CD14-positive monocyte (primary cell): Measurements from ENCODE around the gene ULK3. TPM values are rescaled to one million over a fixed set of nuclear protein-coding genes. Genes with fewer than 3 reads are reported as not detected.
"Not testable (repeated sequence)": the region's sequence is repeated elsewhere in the genome, so short reads cannot be mapped to it uniquely, and the experiment has no call there.

ENCODE experiments used
- DNase-seq, 3 donors: peaks; one replicate each; pipeline ENCODE4 v3.0.0-alpha.2; 2011 to 2022
- H2AFZ ChIP-seq: 2 replicates; pipeline ENCODE4 v1.6.0; 2012; ENCODE audit warnings: mild to moderate bottlenecking, low read depth, low read length, inconsistent platforms; ENCODE audit not compliant: insufficient read depth, poor library complexity, severe bottlenecking
- H3K27ac ChIP-seq, 2 donors: 1 replicate in 1 of 2; 2 replicates in 1 of 2; pipeline ENCODE4 v1.5.1; 2012 to 2013; ENCODE audit warnings: low read length in 2 of 2, control low read depth in 1 of 2, inconsistent platforms in 1 of 2, low read depth in 1 of 2, mild to moderate bottlenecking in 1 of 2
- H3K27me3 ChIP-seq, 2 donors: one replicate each; pipeline versions ENCODE4 v1.6.0 to v1.6.1; 2011 to 2013; ENCODE audit warnings: low read length in 2 of 2; ENCODE audit not compliant: control insufficient read depth in 2 of 2, insufficient read depth in 2 of 2
- H3K36me3 ChIP-seq, 2 donors: replicated peaks in 1 of 2; 1 replicate in 1 of 2; 2 replicates in 1 of 2; pipeline versions ENCODE4 v1.5.1 to v1.6.1; 2012 to 2013; ENCODE audit warnings: low read length in 2 of 2, control low read depth in 1 of 2, inconsistent platforms in 1 of 2, mild to moderate bottlenecking in 1 of 2; ENCODE audit not compliant: insufficient read depth in 2 of 2, control insufficient read depth in 1 of 2
- H3K4me1 ChIP-seq, 2 donors: 1 replicate in 1 of 2; 2 replicates in 1 of 2; pipeline versions ENCODE4 v1.5.1 to v1.6.1; 2012 to 2013; ENCODE audit warnings: low read length in 2 of 2, control low read depth in 1 of 2, inconsistent platforms in 1 of 2, mild to moderate bottlenecking in 1 of 2, moderate library complexity in 1 of 2; ENCODE audit not compliant: insufficient read depth in 2 of 2, control insufficient read depth in 1 of 2
- H3K4me2 ChIP-seq: replicated peaks from 2 replicates; pipeline ENCODE3; 2012; ENCODE audit warnings: low read length, moderate library complexity, mild to moderate bottlenecking; ENCODE audit not compliant: poor library complexity, severe bottlenecking; ENCODE audit errors: extremely low read depth
- H3K4me3 ChIP-seq, 3 experiments: fragments of 200-600 bp in 1 of 3; sonication (generic) in 1 of 3; replicated peaks in 1 of 3; 1 replicate in 2 of 3; 2 replicates in 1 of 3; pipeline ENCODE4 v1.5.1; 2011 to 2013; ENCODE audit warnings: low read length in 3 of 3, mild to moderate bottlenecking in 3 of 3, control low read depth in 2 of 3, low read depth in 2 of 3, inconsistent platforms in 1 of 3, moderate library complexity in 1 of 3
- H3K79me2 ChIP-seq: 2 replicates; pipeline ENCODE4 v1.6.0; 2012; ENCODE audit warnings: mild to moderate bottlenecking, control low read depth, inconsistent platforms, low read length, moderate library complexity; ENCODE audit not compliant: insufficient read depth
- H3K9ac ChIP-seq: 2 replicates; pipeline ENCODE4 v1.6.0; 2017; ENCODE audit warnings: low read length, mild to moderate bottlenecking; ENCODE audit not compliant: insufficient read depth, poor library complexity, severe bottlenecking
- H3K9me3 ChIP-seq, 2 donors: replicated peaks in 1 of 2; 1 replicate in 1 of 2; 2 replicates in 1 of 2; pipeline versions ENCODE4 v1.5.1 to v1.6.1; 2012 to 2013; ENCODE audit warnings: low read length in 2 of 2, control low read depth in 1 of 2; ENCODE audit not compliant: control insufficient read depth in 1 of 2, insufficient read depth in 1 of 2
- H4K20me1 ChIP-seq: 2 replicates; pipeline ENCODE4 v1.6.0; 2012; ENCODE audit warnings: mild to moderate bottlenecking, low read length, control low read depth, moderate library complexity; ENCODE audit not compliant: insufficient read depth
- H3K27ac Mint-ChIP-seq, 7 donors: one replicate each; pipeline ENCODE4 v1.8.0; 2020; ENCODE audit warnings: mild to moderate bottlenecking in 7 of 7, mixed read lengths in 7 of 7, moderate library complexity in 6 of 7, inconsistent platforms in 2 of 7
- H3K27me3 Mint-ChIP-seq, 3 donors: one replicate each; pipeline ENCODE4 v1.8.0; 2021 to 2022; ENCODE audit warnings: low read depth in 3 of 3, mild to moderate bottlenecking in 3 of 3, mixed read lengths in 3 of 3, moderate library complexity in 3 of 3, inconsistent platforms in 1 of 3
- H3K36me3 Mint-ChIP-seq, 2 donors: one replicate each; pipeline ENCODE4 v1.8.0; 2020; ENCODE audit warnings: mixed read lengths in 2 of 2, inconsistent platforms in 1 of 2, mild to moderate bottlenecking in 1 of 2
- H3K4me1 Mint-ChIP-seq: one replicate; pipeline ENCODE4 v1.8.0; 2020; ENCODE audit warnings: mild to moderate bottlenecking, mixed read lengths
- H3K4me3 Mint-ChIP-seq, 2 donors: one replicate each; pipeline ENCODE4 v1.8.0; 2020; ENCODE audit warnings: mild to moderate bottlenecking in 2 of 2, mixed read lengths in 2 of 2, moderate library complexity in 1 of 2
- H3K9me3 Mint-ChIP-seq, 7 donors: one replicate each; pipeline ENCODE4 v1.8.0; 2020 to 2022; ENCODE audit warnings: mixed read lengths in 7 of 7, mild to moderate bottlenecking in 6 of 7, moderate library complexity in 6 of 7, inconsistent platforms in 2 of 7
- CTCF ChIP-seq: fragments of 200-600 bp; IDR thresholded peaks from one replicate; pipeline ENCODE4 v1.8.0; 2022; ENCODE audit warnings: antibody characterized with exemption, mild to moderate bottlenecking
- WGBS: methylation state at CpG from one replicate; pipeline ENCODE4 v1.1.5; 2013; ENCODE audit warnings: missing lambda C conversion rate; ENCODE audit not compliant: insufficient coverage; 5-methylcytosine and 5-hydroxymethylcytosine counted together
- intact Hi-C, 2 donors: fragments of 100-400 bp; cut with micrococcal nuclease; formaldehyde crosslinking; loops; one replicate each; pipeline versions ENCODE4 v1.15.0 to v1.15.1; 2023
- polyA plus RNA-seq, 3 donors: library from polyadenylated mRNA; depleted of rRNA in 1 of 3; unstranded in 2 of 3; stranded (reverse) in 1 of 3; fragments of 300-500 nt in 2 of 3; fragments of >200 nt in 1 of 3; fragmentation: Illumina TruSeq in 2 of 3; gene quantifications; 1 replicate in 2 of 3; 2 replicates in 1 of 3; pipeline ENCODE4 v1.2.3, GENCODE V29; 2012 to 2021

The ULK3 gene
- polyA plus RNA-seq, 3 donors = 9.4 to 58.7 (median 16.0) TPM

- intact Hi-C loops = no loop called here
- Histone ChIP-seq H3K27ac (no peak overlapping the region), H4K20me1 (no peaks in the 10 kb centered on the region), H3K79me2 (peaks cover 6% of the 10 kb centered on the region), H3K36me3 (peaks cover 10 to 14% of the 10 kb centered on the region in 2 donors), H3K4me1 (peaks cover 48 to 54% of the 10 kb centered on the region in 2 donors), H2AFZ (no peak overlapping the region), H3K9me3 (no peaks in the 10 kb centered on the region), H3K27me3 (no peaks in the 10 kb centered on the region), H3K4me3 (no peak overlapping the region), H3K4me2 (no peak overlapping the region), H3K9ac (no peak overlapping the region)
- Mint-ChIP-seq H3K27ac (no peak overlapping the region), H3K4me3 (peak overlapping the region in 1 of 2 donors; percentile 96), H3K27me3 (peaks cover 0 to 5% (median 0%) of the 10 kb centered on the region in 3 donors), H3K4me1 (peaks cover 57% of the 10 kb centered on the region), H3K36me3 (peaks cover 15 to 21% of the 10 kb centered on the region in 2 donors), H3K9me3 (peaks cover 0 to 2% (median 0%) of the 10 kb centered on the region in 7 donors)
- DNase-seq = no peak
- 100% methylated on average over 1 of the region's 4 CpGs for WGBS
- TF ChIP-seq CTCF = no peak
Observed at GRCh38 chr15:74888716-74889115, 45.8 kb upstream of the ULK3 start.

- not testable (repeated sequence) for H3K4me3 Mint-ChIP-seq
- peaks cover 58% of the 10 kb centered on the region for H3K4me1 Mint-ChIP-seq
Observed at GRCh38 chr15:74887537-74888193, 44.7 kb upstream of the ULK3 start.

More at GRCh38 chr15:74887537-74888193, 44.7 kb upstream of the ULK3 start:
- H3K27ac Mint-ChIP-seq, DNase-seq, H3K4me2 ChIP-seq, H3K36me3 ChIP-seq, H3K27me3 Mint-ChIP-seq, H2AFZ ChIP-seq, H3K4me3 ChIP-seq, intact Hi-C loops, H3K9ac ChIP-seq, H3K79me2 ChIP-seq, H3K27ac ChIP-seq, H3K9me3 ChIP-seq, H3K9me3 Mint-ChIP-seq, H3K27me3 ChIP-seq, H4K20me1 ChIP-seq: not testable (repeated sequence)
- no CpG with 5 or more reads among the region's 10 CpGs for WGBS
- peaks cover 6 to 10% of the 10 kb centered on the region in 2 donors for H3K36me3 Mint-ChIP-seq
- H3K4me1 ChIP-seq = peaks cover 55 to 60% of the 10 kb centered on the region in 2 donors
